SK-N-SH treated with all-trans-retinoic acid at 6 μM for 48 hours (cell line): Measurements from ENCODE around the gene MESD.

Experiments used
- ATAC-seq: fragments of 200-7000 bp; cut with Tn5 transposase; 3 replicates; pipeline ENCODE4 v1.9.1; 2020; ENCODE audit warnings: mild to moderate bottlenecking, moderate library complexity
- ARNTL ChIP-seq: fragments of 450-650 bp; formaldehyde crosslinking; IDR thresholded peaks from 2 replicates; pipeline ENCODE4 v1.5.0; 2020; ENCODE audit warnings: low read depth, mild to moderate bottlenecking, moderate library complexity, borderline replicate concordance
- BACH2 ChIP-seq: fragments of 250-450 bp; sonication (Bioruptor Pico); IDR thresholded peaks from 2 replicates; pipeline ENCODE4 v1.9.0; 2021; ENCODE audit warnings: mild to moderate bottlenecking, borderline replicate concordance
- CSDC2 ChIP-seq: fragments of 250-450 bp; sonication (Bioruptor Pico); IDR thresholded peaks from 2 replicates; pipeline ENCODE4 v1.5.0; 2020; ENCODE audit warnings: mild to moderate bottlenecking, moderate library complexity
- CSRNP3 ChIP-seq: fragments of 250-450 bp; sonication (Bioruptor Pico); IDR thresholded peaks from 2 replicates; pipeline ENCODE4 v1.5.1; 2021; ENCODE audit warnings: mild to moderate bottlenecking, moderate library complexity
- ESRRG ChIP-seq: fragments of 250-450 bp; sonication (Bioruptor Pico); IDR thresholded peaks from 2 replicates; pipeline ENCODE4 v1.6.1; 2021; ENCODE audit warnings: mild to moderate bottlenecking
- ISL1 ChIP-seq: fragments of 250-450 bp; sonication (Bioruptor Pico); IDR thresholded peaks from 2 replicates; pipeline ENCODE4 v2.1.2; 2022; ENCODE audit warnings: mild to moderate bottlenecking, moderate library complexity
- OSR1 ChIP-seq: fragments of 250-450 bp; sonication (Bioruptor Pico); IDR thresholded peaks from 2 replicates; pipeline ENCODE4 v1.8.0; 2022; ENCODE audit warnings: moderate library complexity, mild to moderate bottlenecking, inconsistent platforms
- PATZ1 ChIP-seq: fragments of 250-450 bp; sonication (Bioruptor Pico); IDR thresholded peaks from 2 replicates; pipeline ENCODE4 v1.8.0; 2020; ENCODE audit warnings: mild to moderate bottlenecking, moderate library complexity, borderline replicate concordance
- POU6F1 ChIP-seq: fragments of 250-450 bp; sonication (Bioruptor Pico); IDR thresholded peaks from 2 replicates; pipeline ENCODE4 v1.8.0; 2021; ENCODE audit warnings: low read depth, mild to moderate bottlenecking, moderate library complexity, borderline replicate concordance
- PPARA ChIP-seq: fragments of 250-450 bp; sonication (Bioruptor Pico); IDR thresholded peaks from 2 replicates; pipeline ENCODE4 v1.5.0; 2020; ENCODE audit warnings: mild to moderate bottlenecking, borderline replicate concordance
- RARB ChIP-seq: fragments of 250-450 bp; sonication (Bioruptor Pico); IDR thresholded peaks from 2 replicates; pipeline ENCODE4 v1.8.0; 2021; ENCODE audit warnings: mild to moderate bottlenecking, moderate library complexity
- SNAI2 ChIP-seq: fragments of 250-450 bp; sonication (Bioruptor Pico); IDR thresholded peaks from 2 replicates; pipeline ENCODE4 v1.5.0; 2020; ENCODE audit warnings: mild to moderate bottlenecking, moderate library complexity
- TOX ChIP-seq: fragments of 250-450 bp; sonication (Bioruptor Pico); IDR thresholded peaks from 2 replicates; pipeline ENCODE4 v1.8.0; 2021; ENCODE audit warnings: mild to moderate bottlenecking, moderate library complexity, borderline replicate concordance
- TSHZ2 ChIP-seq: fragments of 250-450 bp; sonication (Bioruptor Pico); IDR thresholded peaks from 2 replicates; pipeline ENCODE4 v1.5.0; 2020; ENCODE audit warnings: mild to moderate bottlenecking, moderate library complexity
- ZC3H10 ChIP-seq: fragments of 250-450 bp; sonication (Bioruptor Pico); IDR thresholded peaks from 2 replicates; pipeline ENCODE4 v1.5.1; 2021; ENCODE audit warnings: mild to moderate bottlenecking, moderate library complexity
- ZFP3 ChIP-seq: fragments of 250-450 bp; sonication (Bioruptor Pico); IDR thresholded peaks from 2 replicates; pipeline ENCODE4 v1.5.0; 2020; ENCODE audit warnings: mild to moderate bottlenecking, moderate library complexity
- ZFP30 ChIP-seq: fragments of 450-650 bp; formaldehyde crosslinking; IDR thresholded peaks from 2 replicates; pipeline ENCODE4 v1.5.0; 2022; ENCODE audit warnings: mild to moderate bottlenecking, moderate library complexity
- ZNF70 ChIP-seq: fragments of 450-650 bp; formaldehyde crosslinking; IDR thresholded peaks from 2 replicates; pipeline ENCODE4 v1.5.0; 2020; ENCODE audit warnings: mild to moderate bottlenecking, moderate library complexity
- ZNF8 ChIP-seq: fragments of 450-650 bp; formaldehyde crosslinking; IDR thresholded peaks from 2 replicates; pipeline ENCODE4 v1.5.0; 2020; ENCODE audit warnings: mild to moderate bottlenecking, moderate library complexity

Gene MESD

GRCh38 chr15:80940331-80940730 lies 49.3 kb downstream of the MESD start:
- no peak for ATAC-seq
- no peak for TF ChIP-seq CSRNP3 (CRISPR knock-in tag)
- TF ChIP-seq ISL1 (CRISPR knock-in tag) = no peak
- TF ChIP-seq TOX (CRISPR knock-in tag) = no peak
- no peak for TF ChIP-seq ZNF8 (CRISPR knock-in tag)
- TF ChIP-seq SNAI2 (CRISPR knock-in tag) = no peak
- no peak for TF ChIP-seq CSDC2 (CRISPR knock-in tag)
- TF ChIP-seq ZC3H10 (CRISPR knock-in tag) = no peak
- no peak for TF ChIP-seq TSHZ2 (CRISPR knock-in tag)
- no peak for TF ChIP-seq BACH2 (CRISPR knock-in tag)
- TF ChIP-seq ESRRG (CRISPR knock-in tag) = no peak
- TF ChIP-seq, all 23 proteins: peak for 0

- TF ChIP-seq TOX (CRISPR knock-in tag) (no peak), CSDC2 (CRISPR knock-in tag) (no peak), ZNF70 (no peak), ARNTL (CRISPR knock-in tag) (no peak), ZFP30 (CRISPR knock-in tag) (no peak), RARB (CRISPR knock-in tag) (no peak), BACH2 (CRISPR knock-in tag) (no peak), PATZ1 (no peak), OSR1 (CRISPR knock-in tag) (no peak), SNAI2 (CRISPR knock-in tag) (no peak), ZFP3 (CRISPR knock-in tag) (no peak), PPARA (CRISPR knock-in tag) (no peak), ZNF8 (CRISPR knock-in tag) (no peak), CSRNP3 (CRISPR knock-in tag) (no peak), POU6F1 (CRISPR knock-in tag) (no peak), ZC3H10 (CRISPR knock-in tag) (no peak), TSHZ2 (CRISPR knock-in tag) (no peak), ESRRG (CRISPR knock-in tag) (no peak), ISL1 (CRISPR knock-in tag) (no peak)
- no peak for ATAC-seq
These were observed 50.4 kb downstream of the MESD start for GRCh38 chr15:80939216-80939615.
